GM12878 (cell line): ENCODE results near the gene LHFPL2. TPM values are rescaled to one million over a fixed set of nuclear protein-coding genes. Genes with fewer than 3 reads are reported as not detected.

Experiments used
- ATAC-seq: fragments of 200-7000 bp; cut with Tn5 transposase; 3 replicates; pipeline ENCODE4 v1.9.1; 2020; ENCODE audit warnings: mild to moderate bottlenecking, moderate library complexity
- BruUV-seq: library from RNA; stranded (reverse); fragments of 400-500 nt; replicated peaks from 2 replicates; lab custom pipeline; 2021; lab: Mats Ljungman, UMichigan
- CTCF ChIA-PET: fragments of 300-600 bp; sonication (Branson Sonifier 250); formaldehyde crosslinking; extraction: SDS; loops from one replicate; lab custom pipeline; 2021; ENCODE audit warnings: inconsistent platforms; lab: Yijun Ruan, JAX
- POLR2A ChIA-PET: fragments of 350-600 bp; formaldehyde crosslinking; extraction: SDS; loops from one replicate; lab custom pipeline; 2021; ENCODE audit warnings: inconsistent platforms; lab: Charles Lee
- RAD21 ChIA-PET: fragments of 300-600 bp; sonication (Branson Sonifier 250); formaldehyde crosslinking; loops from one replicate; lab custom pipeline; 2023; ENCODE audit warnings: antibody characterized with exemption; ENCODE audit not compliant: unreplicated experiment; lab: Charles Lee
- SMC1A ChIA-PET: fragments of 300-600 bp; sonication (Branson Sonifier 250); formaldehyde crosslinking; loops from one replicate; lab custom pipeline; 2023; ENCODE audit not compliant: unreplicated experiment, uncharacterized antibody; lab: Charles Lee
- DNase-seq: peaks from one replicate; pipeline ENCODE4 v3.0.0-alpha.2; 2011; ENCODE audit warnings: low read depth, low spot score
- FAIRE-seq: peaks from 3 replicates; lab custom pipeline; 2011; peaks lifted over from hg19 to GRCh38; lab: Jason Lieb, UNC
- H2AFZ ChIP-seq: 2 replicates; pipeline ENCODE4 v1.6.0; 2011; ENCODE audit warnings: low read depth, low read length, control low read depth; ENCODE audit not compliant: control insufficient read depth
- H3K27ac ChIP-seq: 2 replicates; pipeline ENCODE4 v1.5.1; 2011; ENCODE audit warnings: control low read depth; ENCODE audit not compliant: control insufficient read depth, insufficient read depth
- H3K27me3 ChIP-seq, 2 experiments: replicated peaks in 1 of 2; 2 replicates each; pipeline versions ENCODE4 v1.6.0 to v1.6.1; 2011; ENCODE audit warnings: low read length in 1 of 2; ENCODE audit not compliant: control insufficient read depth in 2 of 2, insufficient read depth in 2 of 2
- H3K36me3 ChIP-seq, 2 experiments: 2 replicates each; pipeline ENCODE4 v1.5.1; 2011; ENCODE audit warnings: low read length in 1 of 2; ENCODE audit not compliant: control insufficient read depth in 2 of 2, insufficient read depth in 2 of 2
- H3K4me1 ChIP-seq: 2 replicates; pipeline ENCODE4 v1.6.1; 2011; ENCODE audit warnings: mild to moderate bottlenecking, low read length, moderate library complexity, mixed read lengths; ENCODE audit not compliant: control insufficient read depth, insufficient read depth
- H3K4me2 ChIP-seq: 2 replicates; pipeline ENCODE4 v1.6.0; 2011; ENCODE audit warnings: control low read depth; ENCODE audit not compliant: control insufficient read depth, insufficient read depth
- H3K4me3 ChIP-seq: fragments of 200-600 bp; sonication (generic); 2 replicates; pipeline ENCODE4 v1.5.1; 2016
- H3K79me2 ChIP-seq: 2 replicates; pipeline ENCODE4 v1.6.0; 2011; ENCODE audit warnings: low read length; ENCODE audit not compliant: control insufficient read depth, insufficient read depth
- H3K9ac ChIP-seq: 2 replicates; pipeline ENCODE4 v1.8.0; 2011; ENCODE audit warnings: low read length, control low read depth, mixed read lengths; ENCODE audit not compliant: control insufficient read depth, insufficient read depth
- H3K9me3 ChIP-seq: replicated peaks from 3 replicates; pipeline ENCODE4 v1.5.1; 2011; ENCODE audit warnings: mild to moderate bottlenecking, low read length; ENCODE audit not compliant: control insufficient read depth, insufficient read depth
- H4K20me1 ChIP-seq: 2 replicates; pipeline ENCODE4 v1.6.0; 2011; ENCODE audit not compliant: control insufficient read depth, insufficient read depth
- ASH2L ChIP-seq: fragments of 300-600, 200-600 bp; sonication (generic); IDR thresholded peaks from 2 replicates; pipeline ENCODE4 v1.6.1; 2017; ENCODE audit warnings: low read depth, mild to moderate bottlenecking, borderline replicate concordance
- ETV6 ChIP-seq, 2 experiments: fragments of 450-650 bp in 1 of 2; IDR thresholded peaks in 1 of 2; conservative IDR thresholded peaks in 1 of 2; 2 replicates each; pipeline ENCODE4 v1.6.1; 2014; ENCODE audit warnings: antibody characterized with exemption in 1 of 2, borderline replicate concordance in 1 of 2, low read depth in 1 of 2, mild to moderate bottlenecking in 1 of 2, moderate library complexity in 1 of 2
- FOS ChIP-seq: IDR thresholded peaks from 3 replicates; pipeline ENCODE4 v1.6.1; 2011; ENCODE audit warnings: borderline replicate concordance; ENCODE audit not compliant: insufficient read length; ENCODE audit errors: extremely low read depth
- HDAC6 ChIP-seq: fragments of 200-600 bp; sonication (generic); IDR thresholded peaks from one replicate; pipeline ENCODE4 v1.8.0; 2017; ENCODE audit warnings: antibody characterized with exemption; ENCODE audit not compliant: unreplicated experiment
- IKZF2 ChIP-seq, 2 experiments: fragments of 450-650 bp; IDR thresholded peaks; 2 replicates each; pipeline ENCODE4 v1.6.1; 2017; ENCODE audit warnings: mild to moderate bottlenecking in 2 of 2, moderate library complexity in 2 of 2
- JUND ChIP-seq: IDR thresholded peaks from 2 replicates; pipeline ENCODE4 v1.6.1; 2012; ENCODE audit warnings: low read depth, mild to moderate bottlenecking, low read length, improper control_type of control experiment, moderate library complexity
- MEF2B ChIP-seq: fragments of 450-650 bp; IDR thresholded peaks from 2 replicates; pipeline ENCODE4 v1.6.1; 2018; ENCODE audit warnings: mild to moderate bottlenecking, moderate library complexity; ENCODE audit not compliant: partially characterized antibody, poor library complexity, severe bottlenecking
- NR2C1 ChIP-seq: fragments of 450-650 bp; IDR thresholded peaks from 2 replicates; pipeline ENCODE4 v1.6.1; 2017; ENCODE audit warnings: antibody characterized with exemption, mild to moderate bottlenecking, moderate library complexity
- RAD51 ChIP-seq: fragments of 450-650 bp; IDR thresholded peaks from 2 replicates; pipeline ENCODE4 v1.6.1; 2016; ENCODE audit warnings: moderate library complexity, mild to moderate bottlenecking, inconsistent platforms
- RBBP5 ChIP-seq: fragments of 200-600 bp; sonication (generic); conservative IDR thresholded peaks from 2 replicates; pipeline ENCODE4 v1.6.1; 2016
- SIN3A ChIP-seq: IDR thresholded peaks from 2 replicates; pipeline ENCODE4 v1.6.1; 2012; ENCODE audit warnings: low read depth, low read length, improper control_type of control experiment
- ZBED1 ChIP-seq: IDR thresholded peaks from 2 replicates; pipeline ENCODE4 v1.6.1; 2016; ENCODE audit warnings: borderline replicate concordance
- ZNF384 ChIP-seq: IDR thresholded peaks from 2 replicates; pipeline ENCODE4 v1.6.1; 2012; ENCODE audit warnings: low read depth, mild to moderate bottlenecking, low read length, improper control_type of control experiment, borderline replicate concordance
- ZSCAN29 ChIP-seq: fragments of 450-650 bp; IDR thresholded peaks from 2 replicates; pipeline ENCODE4 v1.6.1; 2017; ENCODE audit warnings: mild to moderate bottlenecking, moderate library complexity
- WGBS: methylation state at CpG from one replicate; pipeline ENCODE4 v1.1.6; 2016; ENCODE audit warnings: low lambda C conversion rate; ENCODE audit not compliant: insufficient replicate concordance, insufficient coverage; ENCODE audit errors: missing lambda C conversion rate; 5-methylcytosine and 5-hydroxymethylcytosine counted together
- in situ Hi-C: fragments of 300-500 bp; cut with MboI; formaldehyde crosslinking; loops from 9 replicates; pipeline ENCODE4 v1.14.3; 2018; ENCODE audit warnings: mixed read lengths
- intact Hi-C: fragments of 100-400 bp; cut with micrococcal nuclease; formaldehyde crosslinking; loops from one replicate; pipeline ENCODE4 v1.14.2; 2022; ENCODE audit not compliant: unreplicated experiment
- polyA plus RNA-seq, 11 experiments: library from polyadenylated mRNA; depleted of rRNA in 4 of 11; unstranded in 6 of 11; stranded (reverse) in 5 of 11; fragments of >200 nt; fragmentation: Nextera tagmentation in 4 of 11; fragmentation: Illumina TruSeq in 1 of 11; extraction: Ambion mirVana in 4 of 11; extraction: Trizol in 1 of 11; gene quantifications; 1 replicate in 1 of 11; 2 replicates in 10 of 11; pipeline versions ENCODE4 v1.2.1 to v1.2.3, GENCODE V29; 2011 to 2016; ENCODE audit warnings: inconsistent platforms in 2 of 11, missing spikeins in 2 of 11, low read depth in 1 of 11
- total RNA-seq, 4 experiments: library from RNA; depleted of rRNA in 3 of 4; stranded (reverse); fragments of >200 nt in 3 of 4; fragmentation: Illumina TruSeq in 1 of 4; extraction: Trizol in 1 of 4; gene quantifications; 2 replicates each; pipeline versions ENCODE4 v1.2.1 to v1.2.3, GENCODE V29; 2013 to 2021
- TF ChIP-seq, protein P1 (sequence below): IDR thresholded peaks from 2 replicates; pipeline ENCODE4 v1.6.1; 2011; ENCODE audit warnings: borderline replicate concordance, low read depth, mild to moderate bottlenecking, moderate library complexity, low read length; ENCODE audit not compliant: insufficient read depth, poor library complexity, severe bottlenecking
- TF ChIP-seq, protein P2 (sequence below): fragments of 450-650 bp; IDR thresholded peaks from 2 replicates; pipeline ENCODE4 v1.6.1; 2016; ENCODE audit warnings: mild to moderate bottlenecking
- TF ChIP-seq, protein P3 (sequence below): IDR thresholded peaks from 2 replicates; pipeline ENCODE4 v1.6.1; 2012; ENCODE audit warnings: low read depth, low read length, improper control_type of control experiment

The LHFPL2 gene
- total and polyA plus RNA-seq, 10 of the 15 experiments (the other 5 are each of a cell fraction or from before 2014, with no cell fraction given) = 4.1 to 21.8 (median 12.5) TPM

DNA sequence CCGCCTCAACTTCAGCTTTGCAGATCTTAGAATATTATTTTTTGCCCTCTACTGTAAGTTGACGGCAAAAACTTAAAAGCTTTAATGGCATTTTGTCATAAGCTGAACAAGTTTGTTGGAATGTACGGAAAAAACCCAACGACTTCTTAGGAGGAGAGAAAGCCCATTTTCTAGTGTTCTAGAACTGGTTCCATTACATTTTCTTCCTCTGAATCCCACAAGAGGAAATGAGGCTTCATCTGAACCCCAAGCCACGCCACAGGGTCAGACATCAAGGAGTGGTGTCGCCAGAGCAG, 113.7 kb downstream of the LHFPL2 start:
- intact Hi-C loops (loop anchor here (5.0 kb wide), 1 partner anchor 352 kb away; no protein-coding TSS in a partner anchor), in situ Hi-C loops (loop anchor here (5.0 kb wide), 1 partner anchor 432 kb away; no protein-coding TSS in a partner anchor)

More for the DNA sequence above, 113.7 kb downstream of the LHFPL2 start:
- H3K9ac ChIP-seq = no peak overlapping the region
- ChIA-PET POLR2A (no interaction called here), CTCF (interaction anchor here (0.7 to 7.3 kb wide), 6 partner anchors 10 to 430 kb away, joined by 3 to 68 read pairs (median 7); no protein-coding TSS in a partner anchor), RAD21 (no interaction called here), SMC1A (interaction anchor here (1.5 to 2.3 kb wide), 2 partner anchors 63 to 111 kb away, joined by 5 read pairs; no protein-coding TSS in a partner anchor)
- H3K36me3 ChIP-seq = no peaks in the 10 kb centered on the region; a peak in 1 of 4 replicates
- no peak for TF ChIP-seq MEF2B
- TF ChIP-seq, protein P1, sequence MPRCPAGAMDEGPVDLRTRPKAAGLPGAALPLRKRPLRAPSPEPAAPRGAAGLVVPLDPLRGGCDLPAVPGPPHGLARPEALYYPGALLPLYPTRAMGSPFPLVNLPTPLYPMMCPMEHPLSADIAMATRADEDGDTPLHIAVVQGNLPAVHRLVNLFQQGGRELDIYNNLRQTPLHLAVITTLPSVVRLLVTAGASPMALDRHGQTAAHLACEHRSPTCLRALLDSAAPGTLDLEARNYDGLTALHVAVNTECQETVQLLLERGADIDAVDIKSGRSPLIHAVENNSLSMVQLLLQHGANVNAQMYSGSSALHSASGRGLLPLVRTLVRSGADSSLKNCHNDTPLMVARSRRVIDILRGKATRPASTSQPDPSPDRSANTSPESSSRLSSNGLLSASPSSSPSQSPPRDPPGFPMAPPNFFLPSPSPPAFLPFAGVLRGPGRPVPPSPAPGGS = no peak
- no peak for TF ChIP-seq ZBED1
- no peak for TF ChIP-seq ZSCAN29
- no peak for TF ChIP-seq ASH2L
- TF ChIP-seq IKZF2 (IDR thresholded peaks at IDR 0.05) = no peak
- no peak for TF ChIP-seq RAD51
- TF ChIP-seq ZNF384 = no peak
- no peak for TF ChIP-seq HDAC6
- TF ChIP-seq, protein P2, sequence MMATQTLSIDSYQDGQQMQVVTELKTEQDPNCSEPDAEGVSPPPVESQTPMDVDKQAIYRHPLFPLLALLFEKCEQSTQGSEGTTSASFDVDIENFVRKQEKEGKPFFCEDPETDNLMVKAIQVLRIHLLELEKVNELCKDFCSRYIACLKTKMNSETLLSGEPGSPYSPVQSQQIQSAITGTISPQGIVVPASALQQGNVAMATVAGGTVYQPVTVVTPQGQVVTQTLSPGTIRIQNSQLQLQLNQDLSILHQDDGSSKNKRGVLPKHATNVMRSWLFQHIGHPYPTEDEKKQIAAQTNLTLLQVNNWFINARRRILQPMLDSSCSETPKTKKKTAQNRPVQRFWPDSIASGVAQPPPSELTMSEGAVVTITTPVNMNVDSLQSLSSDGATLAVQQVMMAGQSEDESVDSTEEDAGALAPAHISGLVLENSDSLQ = no peak
- TF ChIP-seq NR2C1 = no peak
- TF ChIP-seq, protein P3, sequence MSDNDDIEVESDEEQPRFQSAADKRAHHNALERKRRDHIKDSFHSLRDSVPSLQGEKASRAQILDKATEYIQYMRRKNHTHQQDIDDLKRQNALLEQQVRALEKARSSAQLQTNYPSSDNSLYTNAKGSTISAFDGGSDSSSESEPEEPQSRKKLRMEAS = no peak
- no peak for TF ChIP-seq JUND
- TF ChIP-seq ETV6 (conservative IDR thresholded peaks at IDR 0.05 in 1 of 2, IDR thresholded peaks at IDR 0.05 in 1 of 2; ENCODE audit: borderline replicate concordance in 1 of 2, low read depth in 1 of 2) = no peak
- no peak for TF ChIP-seq SIN3A
- no peak for TF ChIP-seq FOS
- no peak for TF ChIP-seq RBBP5
- FAIRE-seq (no peak), DNase-seq (no peak), ATAC-seq (no peak)
- no peak overlapping the region for H2AFZ ChIP-seq
- WGBS = 89% methylated on average over 6 of the region's 6 CpGs
- H3K79me2 ChIP-seq = no peaks in the 10 kb centered on the region
- no peak overlapping the region for H3K27ac ChIP-seq
- no peaks in the 10 kb centered on the region for H4K20me1 ChIP-seq
- no peak overlapping the region for H3K4me3 ChIP-seq
- peaks cover 6% of the 10 kb centered on the region for H3K4me1 ChIP-seq
- no peaks in the 10 kb centered on the region for H3K27me3 ChIP-seq
- BruUV-seq = no TSS peak
- H3K4me2 ChIP-seq = no peak overlapping the region
- H3K9me3 ChIP-seq = no peaks in the 10 kb centered on the region
